Measurements from ENCODE around the gene C2CD4D. TPM values are rescaled to one million over a fixed set of nuclear protein-coding genes. Genes with fewer than 3 reads are reported as not detected.

The C2CD4D gene
- total and polyA plus RNA-seq, 9 donors = 0.04 to 1.0 (median 0.12) TPM; not detected in 4

GRCh38 chr1:151799179-151800022 is 40.2 kb downstream of the C2CD4D start:
- DNase-seq = no peak
- TF ChIP-seq POLR2A (IDR thresholded peaks at IDR 0.05) = no peak
- TF ChIP-seq EP300 (IDR thresholded peaks at IDR 0.05) = no peak
- no peak for TF ChIP-seq CTCF (IDR thresholded peaks at IDR 0.05)
- WGBS, 3 donors = 22 to 42% (median 29%) methylated on average over 9 of the region's 9 CpGs
- Histone ChIP-seq H3K9me3 (no peaks in the 10 kb centered on the region), H3K4me3 (no peak overlapping the region), H3K27me3 (no peaks in the 10 kb centered on the region), H3K36me3 (no peaks in the 10 kb centered on the region), H3K27ac (no peak overlapping the region), H3K4me1 (ENCODE audit: insufficient read depth) (no peaks in the 10 kb centered on the region)
- intact Hi-C loops (cut with DNase I) = no loop called here

GRCh38 chr1:151798571-151798970 is 41.0 kb downstream of the C2CD4D start:
- DNase-seq = no peak
- 78 to 85% (median 85%) methylated on average over 5 of the region's 5 CpGs for WGBS, 3 donors
- Histone ChIP-seq H3K27me3 (no peaks in the 10 kb centered on the region), H3K27ac (no peak overlapping the region), H3K4me1 (ENCODE audit: insufficient read depth) (no peaks in the 10 kb centered on the region), H3K4me3 (no peak overlapping the region), H3K36me3 (no peaks in the 10 kb centered on the region), H3K9me3 (no peaks in the 10 kb centered on the region)
- intact Hi-C loops (cut with DNase I) = no loop called here
- no peak for TF ChIP-seq EP300 (IDR thresholded peaks at IDR 0.05)
- no peak for TF ChIP-seq POLR2A (IDR thresholded peaks at IDR 0.05)
- TF ChIP-seq CTCF (IDR thresholded peaks at IDR 0.05) = no peak

GRCh38 chr1:151790940-151791651 is 48.5 kb downstream of the C2CD4D start:
- WGBS, 3 donors = 1 to 2% (median 2%) methylated on average over 46 to 52 of the region's 52 CpGs
- Histone ChIP-seq H3K27ac (no peak overlapping the region), H3K4me3 (peak overlapping the region; percentile 55), H3K36me3 (no peaks in the 10 kb centered on the region), H3K9me3 (no peaks in the 10 kb centered on the region), H3K4me1 (ENCODE audit: insufficient read depth) (peaks cover 6% of the 10 kb centered on the region), H3K27me3 (no peaks in the 10 kb centered on the region)
- TF ChIP-seq EP300 (IDR thresholded peaks at IDR 0.05) = no peak
- no peak for TF ChIP-seq POLR2A (IDR thresholded peaks at IDR 0.05)
- TF ChIP-seq CTCF (IDR thresholded peaks at IDR 0.05) = no peak
- peak in 1 of 5 donors; percentile 40 for DNase-seq
- intact Hi-C loops (cut with DNase I) = no loop called here

GRCh38 chr1:151790071-151790939 is 49.3 kb downstream of the C2CD4D start, which contains the start of gene TDRKH:
Gene TDRKH (minus strand): TSS chr1:151790500. CDS start chr1:151783022, 7,478 bp downstream.
- Histone ChIP-seq H3K27ac (no peak within 1 kb of the TSS), H3K27me3 (no peaks in the 10 kb centered on the region), H3K36me3 (no peaks in the 10 kb centered on the region), H3K4me3 (peak within 1 kb of the TSS; percentile 55), H3K9me3 (no peaks in the 10 kb centered on the region), H3K4me1 (ENCODE audit: insufficient read depth) (peaks cover 6% of the 10 kb centered on the region)
- intact Hi-C loops (cut with DNase I) = no loop called here
- peak in 2 of 3 donors; percentile 21 for TF ChIP-seq CTCF (IDR thresholded peaks at IDR 0.05)
- no peak for TF ChIP-seq EP300 (IDR thresholded peaks at IDR 0.05)
- TF ChIP-seq POLR2A (IDR thresholded peaks at IDR 0.05) = peak; percentile 18
- peak; percentile 94 to 96 (median 95) for DNase-seq
- WGBS, 3 donors = 0 to 1% (median 1%) methylated on average over 58 of the region's 58 CpGs
